NCI-H1105 treated with DMSO at 0.1 percent for 48 hours (cell line): Measurements from ENCODE around the gene DLK1.
A peak's percentile ranks its signal among the peaks of the same experiment; 100 is the strongest.

Experiments used
- DNase-seq: peaks from one replicate; lab custom pipeline; 2025; lab: John Stamatoyannopoulos, UW

The DLK1 gene

GRCh38 chr14:100726550-100727085 is at the start of gene DLK1:
Gene DLK1, plus strand, starts transcription at chr14:100726892. Its CDS starts 177 bp downstream, at chr14:100727069.
- no peak for DNase-seq

GRCh38 chr14:100677152-100677551 is 49.5 kb upstream of the DLK1 start:
- no peak for DNase-seq

DNA sequence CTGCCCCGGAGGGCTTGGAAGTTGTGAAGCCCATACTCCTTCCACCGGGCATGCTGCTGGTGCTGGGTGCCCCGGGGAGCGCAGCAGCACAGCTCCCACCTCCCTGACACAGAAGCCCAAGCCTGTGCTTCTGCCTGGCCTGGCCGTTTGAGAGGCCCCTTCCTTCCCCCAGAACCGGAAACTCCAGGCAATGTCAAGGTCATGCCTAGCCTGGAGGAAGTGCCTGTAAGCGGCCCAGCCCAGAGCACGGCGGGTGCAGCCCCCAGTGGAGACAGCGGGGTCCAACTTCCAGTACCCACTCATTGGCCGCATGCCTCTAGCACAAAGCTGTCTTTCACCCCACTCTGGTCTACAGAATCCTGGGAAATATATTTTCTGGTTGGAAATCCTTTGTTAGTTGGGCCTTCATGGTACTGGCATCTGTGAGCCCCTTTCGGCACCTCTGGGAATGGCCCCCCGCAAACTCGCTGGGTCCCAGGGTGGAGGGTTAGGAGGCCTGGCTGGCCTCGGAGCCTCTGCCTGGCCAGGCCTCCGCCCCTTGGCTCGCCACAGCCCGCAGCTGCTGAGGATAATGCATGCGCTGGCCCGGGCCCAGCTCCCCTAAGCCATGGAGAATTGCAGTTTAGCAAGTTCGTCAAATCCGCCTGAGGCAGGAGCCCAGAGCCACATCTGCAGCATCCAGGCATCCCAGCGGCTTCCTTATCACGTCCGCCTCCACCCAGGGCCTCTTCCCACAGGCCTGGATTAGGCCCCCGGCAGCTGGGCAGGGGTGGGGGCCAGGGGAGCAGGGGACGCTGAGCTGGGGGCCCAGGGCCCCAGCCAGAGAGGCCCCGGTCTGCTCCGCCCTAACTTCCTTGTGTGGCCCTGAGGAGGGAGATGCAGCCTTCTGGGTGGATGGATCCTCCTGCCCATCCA is 48.9 kb upstream of the DLK1 start:
- peak; percentile 21 for DNase-seq

DNA sequence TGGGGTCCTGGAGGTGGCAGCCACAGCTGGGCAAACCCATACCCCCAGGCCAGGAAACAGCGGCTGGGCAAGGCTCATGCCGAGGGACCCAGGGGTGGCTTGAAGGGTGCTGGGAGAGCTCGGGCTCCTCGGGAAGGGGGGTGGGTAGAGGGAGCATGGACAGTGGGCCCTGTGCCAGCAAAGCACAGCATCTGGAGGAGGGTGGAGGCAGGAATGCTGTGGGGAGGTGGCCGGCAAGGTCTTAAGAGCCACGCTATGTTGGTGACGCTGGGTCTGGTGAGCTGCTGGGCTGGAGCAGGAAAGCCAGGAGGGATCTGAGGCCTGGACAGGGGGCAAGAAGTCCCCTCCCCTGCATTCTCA is 48.2 kb upstream of the DLK1 start:
- DNase-seq = no peak

DNA sequence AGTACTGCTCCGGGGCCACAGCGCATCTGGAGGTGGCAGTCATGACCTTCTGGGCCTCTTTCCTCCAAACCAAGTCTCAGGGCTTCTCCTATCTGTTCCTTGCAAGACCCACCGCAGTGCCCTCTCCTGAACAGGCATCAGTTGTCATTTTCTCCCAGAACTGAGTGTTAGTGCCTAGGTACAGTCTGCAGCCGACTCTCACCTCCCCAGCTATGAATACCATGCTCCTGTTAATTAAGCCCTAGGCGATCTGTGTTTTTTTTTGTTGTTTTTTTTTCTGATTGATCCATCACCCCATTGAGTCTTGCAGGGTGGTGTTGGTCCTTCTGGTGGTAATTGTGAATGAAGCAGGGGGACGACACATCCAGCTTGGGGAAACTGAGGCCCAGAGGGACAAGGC is 47.5 kb upstream of the DLK1 start:
- DNase-seq = no peak

- no peak for DNase-seq
Measured at GRCh38 chr14:100679707-100680438, 46.8 kb upstream of the DLK1 start.

DNA sequence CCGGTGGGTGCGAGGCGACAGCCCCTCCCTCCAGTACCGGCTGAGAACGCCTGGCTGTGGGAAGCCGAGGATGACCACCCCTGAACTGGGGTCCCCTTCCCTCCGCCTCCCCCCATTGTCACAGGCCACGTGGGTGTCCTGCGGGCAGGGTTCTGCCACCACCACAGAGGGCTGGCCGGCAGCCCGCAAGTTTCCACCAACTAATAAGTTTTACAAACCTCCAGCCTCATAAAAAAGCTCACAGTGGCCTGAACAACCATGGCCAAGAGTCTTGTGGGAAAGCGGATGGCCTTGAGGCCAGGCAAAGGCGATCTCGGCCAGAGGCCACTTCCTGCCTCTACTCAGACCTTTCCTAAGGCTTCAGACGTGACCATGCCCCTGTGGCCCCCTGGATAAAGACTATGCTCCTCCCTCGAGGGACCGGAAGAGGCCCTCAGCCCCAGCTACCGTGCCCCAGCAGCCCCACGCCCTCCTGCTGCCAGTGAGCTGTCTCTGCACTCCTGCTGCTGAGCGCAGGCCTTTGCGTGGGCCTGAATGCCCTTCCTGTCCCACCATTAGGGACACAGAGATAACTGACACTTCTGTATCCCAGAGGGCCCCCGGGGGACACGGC is 46.1 kb upstream of the DLK1 start:
- DNase-seq = no peak

DNA sequence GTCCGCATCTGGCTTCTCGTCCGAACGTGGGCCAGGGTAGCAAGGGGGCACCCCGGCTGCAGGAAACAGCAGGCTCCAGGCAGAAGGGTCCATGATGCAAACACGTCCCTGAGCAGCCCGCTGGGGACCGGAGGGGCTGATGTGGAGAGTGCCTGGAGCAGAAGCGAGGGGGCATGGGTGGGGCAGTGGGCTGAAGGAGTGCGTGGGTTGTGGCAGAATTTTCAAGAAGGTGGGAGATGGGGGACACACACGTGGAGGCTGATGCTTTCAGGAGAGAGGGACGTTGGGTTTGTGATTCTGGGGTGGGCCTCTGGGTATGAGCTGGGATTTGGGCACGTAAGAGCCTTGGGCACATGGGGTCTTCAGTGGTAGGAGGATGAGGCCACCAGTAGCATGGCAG is 45.6 kb upstream of the DLK1 start:
- DNase-seq = no peak

DNA sequence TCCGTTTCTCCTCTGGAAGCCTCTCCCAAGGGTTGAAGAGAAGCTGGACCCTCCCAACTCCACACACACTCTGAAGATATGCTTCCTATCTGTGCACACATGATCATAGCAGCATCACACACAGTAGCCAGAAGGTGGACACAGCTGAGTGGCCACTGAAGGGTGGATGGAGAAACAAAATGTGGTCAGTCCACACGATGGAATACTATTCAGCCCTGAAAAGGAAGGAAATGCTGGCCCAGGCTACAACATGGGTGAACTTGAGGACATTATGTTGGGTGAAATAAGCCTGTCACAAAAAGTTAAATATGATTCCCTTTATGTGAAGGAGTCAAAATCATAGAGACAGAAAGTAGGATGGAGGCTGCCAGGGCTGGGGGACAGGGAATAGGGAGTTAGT is 43.9 kb upstream of the DLK1 start:
- no peak for DNase-seq

DNA sequence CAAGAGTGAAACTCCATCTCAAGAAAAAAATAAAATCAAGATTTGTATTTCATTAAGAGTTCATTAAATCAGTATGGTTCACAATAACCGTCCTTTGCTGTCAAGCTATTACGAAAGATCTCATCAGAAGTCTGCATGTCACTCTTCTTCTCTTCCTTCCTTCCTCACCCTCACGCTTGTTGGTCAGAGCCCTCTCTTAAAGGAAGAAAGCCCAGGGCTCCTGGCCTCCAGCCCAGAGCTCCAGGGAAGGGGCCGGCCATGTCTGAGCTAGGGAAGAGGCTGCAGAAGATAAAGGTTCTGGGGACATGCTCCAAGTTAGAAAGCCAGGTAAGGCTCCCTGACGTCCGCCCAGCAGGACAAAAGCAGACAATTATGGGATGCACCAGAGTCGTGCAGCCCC is 43.1 kb upstream of the DLK1 start:
- no peak for DNase-seq

DNA sequence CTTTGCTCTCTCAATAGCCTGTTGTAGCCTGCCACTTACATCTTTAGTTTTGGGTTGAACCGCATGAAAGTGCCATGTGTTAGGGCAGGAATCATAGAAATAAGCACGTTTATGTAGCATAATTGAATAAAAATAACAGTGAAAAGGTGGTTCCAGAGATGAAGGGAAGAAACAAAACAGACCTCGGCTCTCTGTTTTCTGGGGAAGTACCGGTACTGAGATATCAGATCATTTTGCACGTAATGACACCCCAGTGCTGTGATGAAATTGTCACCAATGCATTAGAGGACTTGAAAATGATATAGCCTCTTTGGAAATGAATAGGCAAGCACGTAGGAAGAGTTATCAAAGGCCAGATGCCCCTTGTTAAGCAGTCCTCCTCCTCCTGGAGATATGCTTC is 42.5 kb upstream of the DLK1 start:
- no peak for DNase-seq

DNA sequence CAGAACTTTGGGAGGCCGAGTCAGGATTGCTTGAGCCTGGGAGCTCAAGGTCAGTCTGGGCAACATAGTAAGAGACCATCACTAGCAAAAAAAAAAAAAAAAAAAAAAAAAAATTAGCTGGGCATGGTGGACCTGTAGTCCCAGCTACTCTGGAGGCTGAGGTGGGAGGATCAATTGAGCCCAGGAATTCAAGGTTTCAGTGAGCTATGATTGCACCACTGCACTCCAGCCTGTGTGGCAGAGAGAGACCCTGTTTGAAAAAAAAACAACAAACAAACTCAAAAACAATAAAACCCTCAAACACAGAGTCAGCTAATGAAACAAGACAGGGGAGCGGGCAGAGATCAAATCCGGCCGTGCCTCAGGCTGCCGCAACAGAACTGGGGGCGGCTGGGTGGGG is 41.7 kb upstream of the DLK1 start:
- DNase-seq = no peak

- no peak for DNase-seq
Measured at GRCh38 chr14:100686858-100687257, 39.8 kb upstream of the DLK1 start.

DNA sequence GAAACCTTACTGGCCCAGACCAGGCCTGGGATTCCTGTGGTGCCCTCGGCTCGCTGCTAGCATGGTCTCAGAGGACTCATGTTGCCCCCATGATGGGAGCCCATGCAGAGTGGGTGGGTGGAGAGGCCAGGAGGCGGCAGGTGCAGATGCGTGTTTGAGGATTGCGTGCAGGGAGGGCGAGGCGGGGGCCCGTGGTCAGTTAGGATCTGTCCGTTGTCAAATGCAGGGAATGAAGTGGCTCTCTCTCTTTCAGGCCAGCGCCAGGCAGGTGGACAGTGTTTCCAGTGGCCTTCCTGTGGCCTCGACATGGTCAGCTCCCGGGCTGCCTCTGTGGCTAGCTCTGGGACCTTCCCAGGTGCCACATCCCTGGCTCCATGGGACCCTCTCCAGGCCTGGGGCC is 39.3 kb upstream of the DLK1 start:
- DNase-seq = no peak

- no peak for DNase-seq
Measured at GRCh38 chr14:100688051-100688450, 38.6 kb upstream of the DLK1 start.

DNA sequence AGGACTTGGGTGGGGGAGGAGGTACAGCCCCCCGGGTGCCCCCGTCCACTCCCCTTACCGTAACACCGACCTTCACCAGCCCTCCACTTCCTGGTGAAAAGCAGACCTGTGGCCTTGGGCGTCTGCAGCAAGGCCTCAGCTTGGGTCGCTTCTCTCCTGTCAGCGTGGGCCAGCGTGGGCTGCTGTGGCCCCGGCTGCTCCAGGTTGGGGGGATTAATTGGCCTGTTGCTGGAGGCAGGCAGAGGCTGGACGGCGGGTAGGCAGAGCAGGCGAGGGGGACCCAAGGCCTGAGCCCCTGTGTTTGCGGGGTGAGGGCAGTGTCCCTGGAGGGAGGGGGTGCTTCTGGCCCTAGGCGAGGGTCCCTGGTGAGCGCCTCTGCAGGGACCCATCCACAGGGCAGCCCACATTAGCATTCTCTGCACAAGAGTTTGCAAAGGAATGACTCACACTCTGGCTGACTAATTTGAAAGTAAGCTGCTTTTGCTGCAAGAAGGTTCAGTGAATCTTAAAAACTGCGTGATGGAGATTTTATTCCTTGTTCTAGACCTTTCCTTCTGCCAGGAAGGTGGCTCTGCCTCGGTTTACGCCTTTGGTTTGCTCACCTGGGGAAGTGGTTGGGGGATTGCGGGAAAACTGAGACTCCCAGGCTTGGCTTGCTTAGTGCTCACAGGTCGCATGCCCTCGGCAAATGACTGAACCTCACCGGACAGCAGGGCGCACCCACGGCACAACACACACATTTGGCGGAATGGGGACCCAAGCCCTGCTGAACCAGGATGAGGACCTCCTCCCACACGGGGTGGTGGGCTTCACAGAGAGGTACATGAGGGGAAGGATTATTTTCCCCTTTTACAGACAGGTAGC is 37.9 kb upstream of the DLK1 start:
- DNase-seq = no peak

DNA sequence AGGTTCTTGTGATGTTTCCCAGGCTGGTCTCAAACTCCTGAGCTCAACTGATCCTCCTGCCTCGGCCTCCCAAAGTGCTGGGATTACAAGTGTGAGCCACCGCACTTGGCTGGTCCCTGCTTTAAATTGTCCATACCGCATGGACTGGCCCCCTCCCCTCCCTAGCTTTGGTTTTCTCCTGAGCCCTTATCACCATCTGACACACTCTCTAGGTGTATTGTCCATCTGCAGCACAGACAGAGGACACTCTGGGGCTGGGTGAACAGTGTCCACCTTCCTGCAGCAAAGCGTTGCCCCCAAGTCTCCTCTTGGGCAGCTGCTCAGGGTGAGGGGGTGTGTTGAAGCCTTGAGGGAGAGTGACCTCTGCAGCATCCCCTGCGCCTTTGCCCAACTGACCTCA is 36.0 kb upstream of the DLK1 start:
- no peak for DNase-seq

DNA sequence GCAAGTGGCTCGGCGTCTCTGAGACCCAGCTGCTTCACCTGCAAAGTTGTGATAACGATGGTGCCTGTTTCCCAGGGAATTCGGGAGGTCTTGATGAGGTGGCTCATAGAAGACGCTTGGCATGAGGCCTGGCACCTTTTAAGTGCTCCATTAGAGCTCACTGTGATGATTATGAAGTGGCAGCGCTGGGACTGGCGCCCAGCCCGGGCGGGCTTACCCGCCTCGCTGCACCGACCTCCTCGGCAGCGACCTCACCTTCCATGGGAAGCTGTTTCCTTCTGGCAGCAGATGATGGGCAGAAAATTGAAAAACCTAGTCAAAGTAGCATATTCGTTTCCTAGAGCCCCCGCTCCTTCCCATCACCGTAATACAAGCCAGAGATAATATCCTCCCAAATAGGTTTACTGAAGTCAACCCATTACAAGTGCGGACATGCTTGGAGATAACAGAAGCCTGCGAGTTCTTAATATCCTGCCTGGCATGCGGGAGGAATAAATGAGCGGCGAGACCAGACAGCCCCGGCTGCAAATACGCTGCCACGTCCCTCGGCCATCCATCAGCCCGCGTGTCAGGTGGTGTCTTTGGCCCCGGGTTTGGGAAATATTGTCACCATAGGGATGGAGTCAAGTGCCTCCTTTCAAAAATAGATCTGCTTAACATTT is 35.2 kb upstream of the DLK1 start:
- peak; percentile 99 for DNase-seq

DNA sequence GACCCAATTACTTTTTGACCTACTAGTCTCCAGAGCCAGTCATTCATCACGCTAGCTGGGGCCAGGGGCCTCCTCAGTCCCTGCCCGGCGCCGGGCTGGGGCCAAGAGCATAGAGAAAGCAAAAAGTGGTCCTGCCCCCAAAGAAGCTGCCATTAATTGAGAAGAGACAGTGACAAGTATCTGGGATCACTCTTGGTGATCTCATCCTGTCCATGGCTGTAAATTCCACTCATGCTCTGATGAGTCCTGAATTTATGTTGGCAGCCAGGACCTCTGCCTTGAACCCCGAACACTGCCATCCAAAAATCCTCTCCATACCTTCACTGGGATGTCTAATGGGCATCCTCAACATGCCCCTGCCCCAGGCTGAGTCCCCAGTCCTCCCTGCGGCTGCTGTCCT is 34.4 kb upstream of the DLK1 start:
- no peak for DNase-seq

GRCh38 chr14:100692859-100693558 is 33.7 kb upstream of the DLK1 start:
- peak; percentile 90 for DNase-seq
